ENCODE results near the gene HOXD10. TPM values are rescaled to one million over a fixed set of nuclear protein-coding genes. Genes with fewer than 3 reads are reported as not detected.

Gene HOXD10
- total and polyA plus RNA-seq, 2 of the 13 experiments (the other 11 are each of a cell fraction or from before 2014, with no cell fraction given), result not detected

- TF ChIP-seq ZNF318 (CRISPR knock-in tag; IDR thresholded peaks at IDR 0.05) (no peak), ZNF296 (CRISPR knock-in tag; conservative IDR thresholded peaks at IDR 0.05) (no peak), NKX3-1 (CRISPR knock-in tag; IDR thresholded peaks at IDR 0.05) (no peak), ZBTB7A (CRISPR knock-in tag; IDR thresholded peaks at IDR 0.05) (peak; percentile 31; the same call in 1 of the 2 replicates), ZNF382 (CRISPR knock-in tag; IDR thresholded peaks at IDR 0.05; ENCODE audit: borderline replicate concordance) (no peak), DNMT3B (CRISPR knock-in tag; conservative IDR thresholded peaks at IDR 0.05) (no peak), ZNF512B (CRISPR knock-in tag; IDR thresholded peaks at IDR 0.05; ENCODE audit: borderline replicate concordance) (no peak), ZBTB1 (CRISPR knock-in tag; IDR thresholded peaks at IDR 0.05; ENCODE audit: borderline replicate concordance) (no peak), ZNF749 (CRISPR knock-in tag; IDR thresholded peaks at IDR 0.05; ENCODE audit: borderline replicate concordance) (no peak), ATF4 (CRISPR knock-in tag; IDR thresholded peaks at IDR 0.05) (no peak), ZNF282 (IDR thresholded peaks at IDR 0.05; ENCODE audit: partially characterized antibody) (no peak), ZNF768 (CRISPR knock-in tag; IDR thresholded peaks at IDR 0.05) (0 out of 2 replicates have a peak, but pooled peaks have one; percentile 44)
Measured at GRCh38 chr2:176088048-176088936, 28.3 kb upstream of the HOXD10 start (continued).

Measured in HepG2 (cell line).